Occipital lobe (tissue), 2 donors: ENCODE measurements around the gene PRRX1. TPM values are rescaled to one million over a fixed set of nuclear protein-coding genes. Genes with fewer than 3 reads are reported as not detected.

Experiments used
- DNase-seq: peaks from one replicate; lab custom pipeline; 2025; lab: John Stamatoyannopoulos, UW
- total RNA-seq: library from RNA; depleted of rRNA; stranded (reverse); fragments of >200 nt; gene quantifications from one replicate; pipeline ENCODE4 v1.2.3, GENCODE V29; 2014

The PRRX1 gene
- total RNA-seq, 1 donor from 2014 or later, result 5.5 TPM

DNA sequence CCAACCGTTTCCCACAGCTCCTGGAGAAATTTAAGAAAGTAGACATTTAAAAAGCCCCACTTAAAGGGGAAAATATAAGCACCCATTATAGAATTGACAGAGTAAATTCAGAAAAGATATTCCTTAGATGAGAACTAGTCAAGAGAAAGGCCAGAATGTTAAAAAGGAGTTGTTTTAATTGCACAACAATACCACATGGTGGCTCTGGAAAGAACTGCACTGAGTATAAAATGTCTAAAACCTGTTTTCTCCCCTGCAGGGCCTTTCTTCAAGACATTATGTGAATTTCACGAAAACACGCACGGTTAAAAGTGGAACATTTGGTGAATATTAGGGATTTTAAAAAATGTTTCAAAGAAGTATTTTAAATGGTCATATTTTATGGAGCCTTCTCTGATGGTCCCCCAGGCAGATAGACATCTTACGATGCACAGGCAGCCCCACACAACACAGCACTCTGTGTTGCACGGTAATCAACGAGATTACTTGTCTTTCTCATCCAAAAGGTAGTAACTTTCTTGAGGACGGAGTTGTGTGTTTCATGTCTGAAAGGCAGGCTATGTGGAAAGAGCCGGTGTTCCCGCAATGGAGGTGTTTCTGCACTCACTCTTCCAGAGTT, 101.9 kb downstream of the PRRX1 start:
- no peak for DNase-seq

DNA sequence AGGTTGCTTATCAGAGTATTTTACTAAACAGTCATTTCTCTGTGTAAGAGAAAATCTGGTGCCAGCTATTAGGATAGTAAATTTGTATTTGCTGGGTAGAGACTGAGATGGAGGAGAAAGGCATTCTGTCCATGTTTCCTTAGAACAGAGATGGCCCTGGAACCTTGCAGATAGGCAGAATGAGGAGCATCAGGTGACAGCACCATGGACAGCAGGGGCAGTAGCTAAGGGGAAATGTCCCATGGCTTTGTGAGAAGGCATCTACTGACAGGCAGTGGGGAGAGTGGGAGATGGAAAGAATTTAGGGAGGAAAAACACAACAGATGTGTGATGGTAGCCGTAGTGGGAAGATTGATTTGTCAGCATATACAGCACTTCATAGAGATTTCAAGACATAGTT, 105.0 kb downstream of the PRRX1 start:
- DNase-seq, result no peak

DNA sequence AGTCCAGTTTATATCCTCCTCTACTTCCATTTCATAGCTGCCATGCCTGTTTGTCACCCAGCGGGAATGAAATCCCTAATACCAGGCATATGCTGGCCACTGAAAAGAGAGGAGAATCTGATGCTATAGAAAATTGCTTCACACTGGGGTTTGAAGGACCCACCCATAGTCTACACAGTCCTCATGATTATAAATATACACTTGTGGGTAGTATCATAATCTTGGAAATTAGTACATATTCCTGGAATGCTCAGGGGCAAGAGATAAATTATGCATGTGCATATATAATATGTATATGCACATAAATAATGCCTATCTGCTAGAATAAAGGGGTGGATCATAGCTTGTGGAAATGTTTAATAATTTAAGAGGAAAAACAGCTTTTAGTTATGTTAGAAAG, 105.8 kb downstream of the PRRX1 start:
- no peak for DNase-seq

DNA sequence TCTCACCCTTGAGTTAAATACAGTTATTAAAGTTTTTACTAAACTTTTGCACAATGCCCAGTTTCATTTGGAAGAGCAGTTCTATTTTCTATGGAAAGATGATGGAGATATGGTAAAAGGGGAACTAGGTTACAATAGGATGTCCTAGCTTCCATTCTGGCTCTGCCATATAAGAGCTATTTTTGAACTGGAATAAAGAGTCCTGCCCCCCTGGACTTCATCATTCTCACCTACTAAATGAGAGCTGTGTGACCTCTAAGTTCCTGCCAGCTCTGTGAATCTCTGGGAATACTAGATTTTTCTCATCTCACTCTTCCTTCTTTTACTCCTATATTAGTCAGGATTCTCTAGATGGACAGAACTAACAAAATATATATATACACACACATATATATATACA, 106.3 kb downstream of the PRRX1 start:
- no peak for DNase-seq

DNA sequence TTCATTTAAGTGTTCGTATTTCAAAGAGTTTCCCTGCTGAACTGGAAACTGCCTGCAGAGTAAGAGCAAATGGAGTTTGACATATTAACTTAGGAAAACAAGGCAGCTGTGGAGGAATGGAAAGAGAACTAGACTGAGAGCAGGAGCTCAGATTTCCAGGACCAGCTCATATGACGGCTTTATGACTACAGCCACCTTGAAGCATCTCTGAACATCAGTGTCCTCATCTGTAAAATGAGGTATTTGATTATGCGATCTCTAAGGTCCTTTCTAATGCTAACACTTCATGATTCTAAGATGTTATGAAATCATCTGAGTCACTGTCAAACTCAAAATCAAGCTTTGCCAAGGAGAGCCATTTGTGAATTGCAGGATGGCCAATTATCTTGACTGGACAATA, 112.3 kb downstream of the PRRX1 start:
- DNase-seq, result no peak

DNA sequence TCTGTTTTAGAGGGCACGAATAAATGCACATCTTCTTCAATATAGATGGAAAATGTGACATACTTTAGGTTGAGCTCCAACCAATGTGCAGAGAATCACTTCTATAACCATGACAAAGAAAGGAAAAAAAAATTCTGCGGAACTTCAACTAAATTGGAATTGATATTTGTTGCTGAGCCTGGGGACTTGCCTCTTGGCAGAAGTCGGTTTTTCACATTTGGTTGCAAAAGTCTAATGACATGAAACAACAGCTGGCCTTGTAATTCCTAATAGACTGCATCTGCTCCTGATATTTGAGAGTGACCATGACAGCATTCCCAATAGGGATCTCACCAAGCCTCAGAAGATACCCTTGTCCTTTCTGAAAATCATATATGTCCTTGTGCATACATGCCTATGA, 112.8 kb downstream of the PRRX1 start:
- no peak for DNase-seq

Other genes with a start within 250 kb of the PRRX1 start
- gene GORAB, start 132.0 kb upstream of the PRRX1 start, total RNA-seq, result 15.0 TPM